ENCODE measurements around the gene OR5AC2.

GRCh38 chr3:98057631-98058030 is 29.3 kb upstream of the OR5AC2 start:
- TF ChIP-seq POLR2A (IDR thresholded peaks at IDR 0.05; ENCODE audit: extremely low read depth, insufficient read length) (no peak), CTCF (IDR thresholded peaks at IDR 0.05; ENCODE audit: low read depth, low read length) (no peak), MAX (IDR thresholded peaks at IDR 0.05; ENCODE audit: low read depth, low read length) (no peak)
